A673 (cell line): ENCODE data around the gene CPM.

ENCODE experiments used
- EZH2 ChIP-seq: fragments of 200-600 bp; sonication (generic); IDR thresholded peaks from 2 replicates; pipeline ENCODE4 v1.6.1; 2017; ENCODE audit warnings: borderline replicate concordance, low read depth, mild to moderate bottlenecking, mixed read lengths, antibody characterized with exemption, low read length; ENCODE audit not compliant: poor library complexity, severe bottlenecking
- TF ChIP-seq, protein P1 (sequence below): fragments of 300-800, 200-600 bp; sonication (generic); conservative IDR thresholded peaks from 2 replicates; pipeline ENCODE4 v1.5.1; 2017; ENCODE audit warnings: low read depth, mild to moderate bottlenecking, antibody characterized with exemption, low read length, moderate library complexity, mixed read lengths

DNA sequence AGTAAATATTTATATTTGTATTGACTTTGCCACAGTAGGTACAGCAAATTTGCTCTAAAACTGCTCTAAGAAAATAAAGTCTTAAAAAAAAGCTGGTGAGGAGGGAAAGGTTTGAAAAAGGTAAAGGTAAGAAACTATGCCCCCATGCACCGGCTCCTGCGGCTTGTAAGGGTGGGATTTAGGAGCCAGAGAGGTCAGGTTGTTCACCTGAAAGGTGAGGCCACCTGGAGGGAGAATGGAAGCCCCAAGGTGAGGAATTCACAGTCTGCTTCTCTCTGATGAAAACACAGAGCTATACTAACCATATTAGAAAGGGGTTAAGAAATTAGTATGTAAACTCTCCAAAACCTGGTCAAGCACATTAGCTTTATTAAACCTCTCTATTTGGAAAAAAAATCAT lies 31.8 kb downstream of the CPM start:
- TF ChIP-seq, protein P1, sequence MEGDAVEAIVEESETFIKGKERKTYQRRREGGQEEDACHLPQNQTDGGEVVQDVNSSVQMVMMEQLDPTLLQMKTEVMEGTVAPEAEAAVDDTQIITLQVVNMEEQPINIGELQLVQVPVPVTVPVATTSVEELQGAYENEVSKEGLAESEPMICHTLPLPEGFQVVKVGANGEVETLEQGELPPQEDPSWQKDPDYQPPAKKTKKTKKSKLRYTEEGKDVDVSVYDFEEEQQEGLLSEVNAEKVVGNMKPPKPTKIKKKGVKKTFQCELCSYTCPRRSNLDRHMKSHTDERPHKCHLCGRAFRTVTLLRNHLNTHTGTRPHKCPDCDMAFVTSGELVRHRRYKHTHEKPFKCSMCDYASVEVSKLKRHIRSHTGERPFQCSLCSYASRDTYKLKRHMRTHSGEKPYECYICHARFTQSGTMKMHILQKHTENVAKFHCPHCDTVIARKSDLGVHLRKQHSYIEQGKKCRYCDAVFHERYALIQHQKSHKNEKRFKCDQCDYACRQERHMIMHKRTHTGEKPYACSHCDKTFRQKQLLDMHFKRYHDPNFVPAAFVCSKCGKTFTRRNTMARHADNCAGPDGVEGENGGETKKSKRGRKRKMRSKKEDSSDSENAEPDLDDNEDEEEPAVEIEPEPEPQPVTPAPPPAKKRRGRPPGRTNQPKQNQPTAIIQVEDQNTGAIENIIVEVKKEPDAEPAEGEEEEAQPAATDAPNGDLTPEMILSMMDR: no peak
- no peak for TF ChIP-seq EZH2
